Skin epidermis (tissue), 12 donors: ENCODE results near the gene MPC1L.
"Not testable (repeated sequence)": the region's sequence is repeated elsewhere in the genome, so short reads cannot be mapped to it uniquely, and the experiment has no call there.

Experiments
- H3K27ac ChIP-seq, 21 experiments: fragments of 200-600 bp; sonication (generic) in 11 of 21; one replicate each; pipeline ENCODE4 v1.5.0; 2020; ENCODE audit warnings: mild to moderate bottlenecking in 3 of 21, inconsistent platforms in 2 of 21, moderate library complexity in 2 of 21
- H3K4me3 ChIP-seq, 7 experiments: fragments of 200-600 bp; sonication (generic) in 2 of 7; one replicate each; pipeline ENCODE4 v1.5.0; 2020; ENCODE audit warnings: inconsistent platforms in 2 of 7, mild to moderate bottlenecking in 2 of 7, moderate library complexity in 1 of 7

The MPC1L gene

GRCh38 chrX:40623139-40623536 is at the start of gene MPC1L:
TSS of gene MPC1L (plus strand) at chrX:40623428. CDS start at chrX:40623566, 138 bp downstream.
- Histone ChIP-seq H3K4me3 (no peak within 1 kb of the TSS), H3K27ac (no peak within 1 kb of the TSS)

GRCh38 chrX:40573763-40574162 is 49.5 kb upstream of the MPC1L start:
- no peak overlapping the region for H3K4me3 ChIP-seq
- H3K27ac ChIP-seq, result no peak overlapping the region

GRCh38 chrX:40575411-40575810 is 47.8 kb upstream of the MPC1L start:
- not testable (repeated sequence) for H3K27ac ChIP-seq, H3K4me3 ChIP-seq

GRCh38 chrX:40576291-40576690 is 46.9 kb upstream of the MPC1L start:
- H3K4me3 ChIP-seq, result no peak overlapping the region

GRCh38 chrX:40578039-40578695 is 45.1 kb upstream of the MPC1L start:
- no peak overlapping the region for H3K4me3 ChIP-seq
- peak overlapping the region in 1 of 21 experiments; percentile 3 for H3K27ac ChIP-seq

More at GRCh38 chrX:40576291-40576690, 46.9 kb upstream of the MPC1L start:
- H3K27ac ChIP-seq, result no peak overlapping the region

- Histone ChIP-seq H3K4me3 (no peak overlapping the region), H3K27ac (no peak overlapping the region)
Observed at GRCh38 chrX:40579141-40579540, 44.1 kb upstream of the MPC1L start.

- peak overlapping the region; percentile 70 to 83 (median 73) for H3K4me3 ChIP-seq
- H3K27ac ChIP-seq, result peak overlapping the region in 20 of 21 experiments; percentile 59 to 95 (median 86)
Observed at GRCh38 chrX:40579900-40580536, 43.2 kb upstream of the MPC1L start.

- H3K27ac ChIP-seq, result peak within 1 kb of the TSS; percentile 76 to 99 (median 89)
Observed at GRCh38 chrX:40580537-40581335, 42.5 kb upstream of the MPC1L start, which contains the start of gene ATP6AP2. TSS of gene ATP6AP2 (plus strand) at chrX:40580970. CDS start at chrX:40581066, 96 bp downstream.

GRCh38 chrX:40581336-40581920 is 41.8 kb upstream of the MPC1L start:
- H3K4me3 ChIP-seq, result peak overlapping the region; percentile 70 to 83 (median 73)
- peak overlapping the region; percentile 76 to 99 (median 89) for H3K27ac ChIP-seq

More at GRCh38 chrX:40580537-40581335, 42.5 kb upstream of the MPC1L start, which contains the start of gene ATP6AP2:
- peak within 1 kb of the TSS; percentile 70 to 83 (median 73) for H3K4me3 ChIP-seq

GRCh38 chrX:40582178-40582577 is 41.0 kb upstream of the MPC1L start:
- H3K27ac ChIP-seq, result peak overlapping the region in 2 of 21 experiments; percentile 3 to 4
- H3K4me3 ChIP-seq, result peak overlapping the region in 1 of 7 experiments; percentile 70

- H3K27ac ChIP-seq, result no peak overlapping the region
Observed at GRCh38 chrX:40582811-40583210, 40.4 kb upstream of the MPC1L start.

GRCh38 chrX:40587623-40588022 is 35.6 kb upstream of the MPC1L start:
- not testable (repeated sequence) for H3K4me3 ChIP-seq

More at GRCh38 chrX:40582811-40583210, 40.4 kb upstream of the MPC1L start:
- H3K4me3 ChIP-seq, result no peak overlapping the region

GRCh38 chrX:40589616-40590321 is 33.5 kb upstream of the MPC1L start:
- not testable (repeated sequence) for H3K4me3 ChIP-seq, H3K27ac ChIP-seq

More at GRCh38 chrX:40587623-40588022, 35.6 kb upstream of the MPC1L start:
- H3K27ac ChIP-seq, result not testable (repeated sequence)

GRCh38 chrX:40603446-40603845 is 19.8 kb upstream of the MPC1L start:
- no peak overlapping the region for H3K4me3 ChIP-seq

GRCh38 chrX:40607381-40607780 is 15.8 kb upstream of the MPC1L start:
- H3K27ac ChIP-seq, result no peak overlapping the region
- no peak overlapping the region for H3K4me3 ChIP-seq

More at GRCh38 chrX:40603446-40603845, 19.8 kb upstream of the MPC1L start:
- no peak overlapping the region for H3K27ac ChIP-seq

- Histone ChIP-seq H3K4me3 (no peak overlapping the region), H3K27ac (no peak overlapping the region)
Observed at GRCh38 chrX:40612511-40612910, 10.7 kb upstream of the MPC1L start.

GRCh38 chrX:40615976-40616375 is 7.3 kb upstream of the MPC1L start:
- Histone ChIP-seq H3K27ac (no peak overlapping the region), H3K4me3 (no peak overlapping the region)

- no peak overlapping the region for H3K4me3 ChIP-seq
Observed at GRCh38 chrX:40617566-40617965, 5.7 kb upstream of the MPC1L start.

GRCh38 chrX:40622479-40623138 is 619 bp upstream of the MPC1L start:
- Histone ChIP-seq H3K27ac (no peak overlapping the region), H3K4me3 (no peak overlapping the region)

More at GRCh38 chrX:40617566-40617965, 5.7 kb upstream of the MPC1L start:
- no peak overlapping the region for H3K27ac ChIP-seq
